ENCODE measurements around the gene OOSP1. TPM values are rescaled to one million over a fixed set of nuclear protein-coding genes. Genes with fewer than 3 reads are reported as not detected.
"Not testable (repeated sequence)": the region's sequence is repeated elsewhere in the genome, so short reads cannot be mapped to it uniquely, and the experiment has no call there.

The OOSP1 gene
- total RNA-seq, 2 experiments from 2014 or later = not detected

- ChIA-PET POLR2A (no interaction called here), CTCF (no interaction called here)
These were observed 18.9 kb downstream of the OOSP1 start for GRCh38 chr11:59957094-59957493.

- ChIA-PET POLR2A (no interaction called here), CTCF (no interaction called here)
These were observed 22.5 kb downstream of the OOSP1 start for GRCh38 chr11:59960502-59961381.

GRCh38 chr11:59962107-59962482, 23.9 kb downstream of the OOSP1 start:
- ChIA-PET CTCF (no interaction called here), POLR2A (no interaction called here)

- ChIA-PET CTCF (interaction anchor here (0.7 kb wide), 1 partner anchor 206 kb away, joined by 6 read pairs; no protein-coding TSS in a partner anchor), POLR2A (no interaction called here)
These were observed 25.5 kb downstream of the OOSP1 start, which contains the start of gene OOSP4A for GRCh38 chr11:59963733-59964132. Gene OOSP4A, plus strand, starts transcription at chr11:59964033. Its CDS starts 0 bp downstream, at chr11:59964033.

- POLR2A ChIA-PET = no interaction called here
- CTCF ChIA-PET = no interaction called here
These were observed 27.2 kb downstream of the OOSP1 start for GRCh38 chr11:59965424-59965823.

GRCh38 chr11:59966201-59966600, 28.0 kb downstream of the OOSP1 start:
- ChIA-PET CTCF (no interaction called here), POLR2A (no interaction called here)

GRCh38 chr11:59967677-59968394, 29.6 kb downstream of the OOSP1 start:
- ChIA-PET POLR2A (no interaction called here), CTCF (interaction anchor here (0.5 kb wide), 1 partner anchor 129 kb away, joined by 3 read pairs; no protein-coding TSS in a partner anchor)

- CTCF ChIA-PET = interaction anchor here (0.5 kb wide), 1 partner anchor 128 kb away, joined by 3 read pairs; no protein-coding TSS in a partner anchor
These were observed 30.2 kb downstream of the OOSP1 start for GRCh38 chr11:59968395-59968783.

GRCh38 chr11:59973097-59973496, 34.9 kb downstream of the OOSP1 start:
- ChIA-PET CTCF (no interaction called here), POLR2A (no interaction called here)

More at GRCh38 chr11:59968395-59968783, 30.2 kb downstream of the OOSP1 start:
- POLR2A ChIA-PET = no interaction called here

GRCh38 chr11:59981106-59981770, 43.0 kb downstream of the OOSP1 start:
- POLR2A ChIA-PET = no interaction called here
- CTCF ChIA-PET = no interaction called here

GRCh38 chr11:59982037-59982436, 43.8 kb downstream of the OOSP1 start:
- CTCF ChIA-PET = not testable (repeated sequence)

GRCh38 chr11:59983212-59983611, 45.0 kb downstream of the OOSP1 start:
- ChIA-PET POLR2A (no interaction called here), CTCF (no interaction called here)

More at GRCh38 chr11:59982037-59982436, 43.8 kb downstream of the OOSP1 start:
- POLR2A ChIA-PET = not testable (repeated sequence)

- POLR2A ChIA-PET = no interaction called here
- CTCF ChIA-PET = no interaction called here
These were observed 46.1 kb downstream of the OOSP1 start for GRCh38 chr11:59984368-59984767.

- POLR2A ChIA-PET = no interaction called here
These were observed 52.2 kb downstream of the OOSP1 start for GRCh38 chr11:59990421-59990820.

GRCh38 chr11:59992425-59992824, 54.2 kb downstream of the OOSP1 start:
- CTCF ChIA-PET = no interaction called here
- POLR2A ChIA-PET = no interaction called here

More at GRCh38 chr11:59990421-59990820, 52.2 kb downstream of the OOSP1 start:
- CTCF ChIA-PET = no interaction called here

- POLR2A ChIA-PET = no interaction called here
- CTCF ChIA-PET = interaction anchor here (1.7 kb wide), 1 partner anchor 79 kb away, joined by 3 read pairs; no protein-coding TSS in a partner anchor
These were observed 59.6 kb downstream of the OOSP1 start for GRCh38 chr11:59997800-59998199.

- ChIA-PET POLR2A (no interaction called here), CTCF (no interaction called here)
These were observed 61.5 kb downstream of the OOSP1 start for GRCh38 chr11:59999691-60000090.

- POLR2A ChIA-PET = no interaction called here
- CTCF ChIA-PET = interaction anchor here (0.5 kb wide), 1 partner anchor 180 kb away, joined by 3 read pairs; no protein-coding TSS in a partner anchor
These were observed 65.5 kb downstream of the OOSP1 start for GRCh38 chr11:60003729-60004128.

GRCh38 chr11:60005360-60005759, 67.1 kb downstream of the OOSP1 start:
- ChIA-PET POLR2A (no interaction called here), CTCF (no interaction called here)
